OCI-LY1 (cell line): ENCODE data around the gene ODAD2.

ENCODE experiments used
- CTCF ChIP-seq: fragments of 200-600 bp; sonication (generic), shearing (Covaris generic); IDR thresholded peaks from 2 replicates; pipeline ENCODE4 v1.5.1; 2017; ENCODE audit warnings: mild to moderate bottlenecking, antibody characterized with exemption, low read length, moderate library complexity, mixed read lengths
- EZH2 ChIP-seq: fragments of 200-600 bp; sonication (generic), shearing (Covaris generic); IDR thresholded peaks from 2 replicates; pipeline ENCODE4 v1.8.0; 2017; ENCODE audit warnings: borderline replicate concordance, mixed run types, mild to moderate bottlenecking, antibody characterized with exemption, low read length, moderate library complexity, mixed read lengths

GRCh38 chr10:27833792-27834191, 165.1 kb downstream of the ODAD2 start:
- TF ChIP-seq CTCF (no peak), EZH2 (no peak)
